H9 (cell line): Measurements from ENCODE around the gene ZFYVE28. TPM values are rescaled to one million over a fixed set of nuclear protein-coding genes. Genes with fewer than 3 reads are reported as not detected.

ENCODE experiments used
- DNase-seq: peaks from one replicate; pipeline ENCODE4 v3.0.0-alpha.2; 2017
- H2AFZ ChIP-seq: one replicate; pipeline ENCODE4 v1.6.1; 2013; ENCODE audit warnings: mild to moderate bottlenecking, low read length, control low read depth, moderate library complexity
- H2AK5ac ChIP-seq: 2 replicates; pipeline ENCODE4 v1.6.1; 2013; ENCODE audit warnings: low read length, control low read depth, mixed read lengths; ENCODE audit not compliant: insufficient read length
- H2BK120ac ChIP-seq: one replicate; pipeline ENCODE4 v1.6.1; 2013; ENCODE audit warnings: low read depth, mild to moderate bottlenecking, low read length, control low read depth, inconsistent platforms; ENCODE audit not compliant: poor library complexity, severe bottlenecking
- H2BK12ac ChIP-seq: 2 replicates; pipeline ENCODE4 v1.6.1; 2013; ENCODE audit warnings: low read length, control low read depth, mixed read lengths, low read depth; ENCODE audit not compliant: insufficient read length
- H2BK15ac ChIP-seq: 2 replicates; pipeline ENCODE4 v1.6.1; 2013; ENCODE audit warnings: low read depth, low read length, control low read depth
- H2BK20ac ChIP-seq: one replicate; pipeline ENCODE4 v1.6.1; 2013; ENCODE audit warnings: low read depth, mild to moderate bottlenecking, low read length, control low read depth, inconsistent platforms; ENCODE audit not compliant: poor library complexity, severe bottlenecking
- H2BK5ac ChIP-seq: 2 replicates; pipeline ENCODE4 v1.6.1; 2013; ENCODE audit warnings: low read length, control low read depth, mixed read lengths; ENCODE audit not compliant: insufficient read length
- H3K14ac ChIP-seq: 2 replicates; pipeline ENCODE4 v1.6.1; 2013; ENCODE audit warnings: low read length, control low read depth; ENCODE audit not compliant: insufficient read depth
- H3K18ac ChIP-seq: 2 replicates; pipeline ENCODE4 v1.6.1; 2013; ENCODE audit warnings: low read depth, mild to moderate bottlenecking, mixed read lengths, low read length, control low read depth; ENCODE audit not compliant: insufficient read length
- H3K23ac ChIP-seq: 2 replicates; pipeline ENCODE4 v1.6.1; 2013; ENCODE audit warnings: low read length, control low read depth, mixed read lengths, low read depth; ENCODE audit not compliant: insufficient read length
- H3K23me2 ChIP-seq: 2 replicates; pipeline ENCODE4 v1.6.1; 2013; ENCODE audit warnings: low read depth, mild to moderate bottlenecking, mixed read lengths, low read length, control low read depth; ENCODE audit not compliant: insufficient read length, poor library complexity, severe bottlenecking
- H3K27ac ChIP-seq: 2 replicates; pipeline ENCODE4 v1.5.1; 2013; ENCODE audit warnings: low read length, control low read depth, mixed read lengths, low read depth; ENCODE audit not compliant: insufficient read length
- H3K27me3 ChIP-seq: 2 replicates; pipeline ENCODE4 v1.6.1; 2013; ENCODE audit warnings: low read length, control low read depth, inconsistent platforms; ENCODE audit not compliant: insufficient read depth
- H3K4ac ChIP-seq: 2 replicates; pipeline ENCODE4 v1.6.1; 2013; ENCODE audit warnings: low read depth, mild to moderate bottlenecking, control low read depth, inconsistent platforms, low read length, moderate library complexity
- H3K4me1 ChIP-seq: 2 replicates; pipeline ENCODE4 v1.6.1; 2013; ENCODE audit warnings: low read length, control low read depth, inconsistent platforms; ENCODE audit not compliant: insufficient read depth
- H3K4me2 ChIP-seq: 2 replicates; pipeline ENCODE4 v1.6.1; 2013; ENCODE audit warnings: low read length, control low read depth, mixed read lengths; ENCODE audit not compliant: insufficient read length, insufficient read depth
- H3K56ac ChIP-seq: 2 replicates; pipeline ENCODE4 v1.6.1; 2013; ENCODE audit warnings: low read depth, mild to moderate bottlenecking, mixed read lengths, low read length, control low read depth; ENCODE audit not compliant: insufficient read length
- H3K79me1 ChIP-seq: 2 replicates; pipeline ENCODE4 v1.6.1; 2013; ENCODE audit warnings: low read depth, mild to moderate bottlenecking, moderate library complexity, low read length, control low read depth, inconsistent platforms; ENCODE audit not compliant: insufficient read depth, poor library complexity, severe bottlenecking
- H3K79me2 ChIP-seq: 2 replicates; pipeline ENCODE4 v1.6.1; 2013; ENCODE audit warnings: low read length, control low read depth, inconsistent platforms; ENCODE audit not compliant: insufficient read depth
- H3K9ac ChIP-seq: 2 replicates; pipeline ENCODE4 v1.6.1; 2013; ENCODE audit warnings: low read length, control low read depth, mixed read lengths; ENCODE audit not compliant: insufficient read length; ENCODE audit errors: extremely low read depth
- H3K9me3 ChIP-seq: one replicate; pipeline ENCODE4 v1.6.1; 2013; ENCODE audit warnings: low read depth, low read length, inconsistent platforms; ENCODE audit not compliant: control insufficient read depth
- H3T11ph ChIP-seq: one replicate; pipeline ENCODE4 v1.6.1; 2013; ENCODE audit warnings: mild to moderate bottlenecking, low read length, control low read depth, inconsistent platforms
- H4K20me1 ChIP-seq: one replicate; pipeline ENCODE4 v1.6.1; 2013; ENCODE audit not compliant: control insufficient read depth, insufficient read length, insufficient read depth
- H4K5ac ChIP-seq: 2 replicates; pipeline ENCODE4 v1.6.1; 2013; ENCODE audit warnings: low read depth, mild to moderate bottlenecking, mixed read lengths, low read length, control low read depth; ENCODE audit not compliant: insufficient read length
- H4K8ac ChIP-seq: replicated peaks from 2 replicates; pipeline ENCODE4 v1.6.1; 2013; ENCODE audit warnings: low read length, control low read depth, mixed read lengths, low read depth; ENCODE audit not compliant: insufficient read length
- H4K91ac ChIP-seq: 2 replicates; pipeline ENCODE4 v1.6.1; 2013; ENCODE audit warnings: low read depth, mild to moderate bottlenecking, moderate library complexity, mixed read lengths, low read length, control low read depth; ENCODE audit not compliant: insufficient read length
- H3K27ac Mint-ChIP-seq, 3 experiments: 2 replicates in 2 of 3; 3 replicates in 1 of 3; pipeline ENCODE4 v1.8.0; 2020 to 2021; ENCODE audit warnings: mixed read lengths in 3 of 3, mild to moderate bottlenecking in 1 of 3, moderate library complexity in 1 of 3
- H3K27me3 Mint-ChIP-seq: 2 replicates; pipeline ENCODE4 v1.8.0; 2021; ENCODE audit warnings: low read depth, mild to moderate bottlenecking, moderate library complexity, mixed read lengths
- H3K36me3 Mint-ChIP-seq, 3 experiments: 2 replicates in 2 of 3; 3 replicates in 1 of 3; pipeline ENCODE4 v1.8.0; 2020 to 2021; ENCODE audit warnings: low read depth in 3 of 3, mixed read lengths in 3 of 3; ENCODE audit not compliant: insufficient read depth in 1 of 3
- H3K4me1 Mint-ChIP-seq, 2 experiments: 2 replicates each; pipeline ENCODE4 v1.8.0; 2020; ENCODE audit warnings: mixed read lengths in 2 of 2
- H3K4me3 Mint-ChIP-seq, 2 experiments: 2 replicates in 1 of 2; 3 replicates in 1 of 2; pipeline ENCODE4 v1.8.0; 2020 to 2021; ENCODE audit warnings: mild to moderate bottlenecking in 2 of 2, mixed read lengths in 2 of 2, moderate library complexity in 1 of 2
- H3K9me3 Mint-ChIP-seq, 2 experiments: 2 replicates in 1 of 2; 3 replicates in 1 of 2; pipeline ENCODE4 v1.8.0; 2020; ENCODE audit warnings: mild to moderate bottlenecking in 2 of 2, mixed read lengths in 2 of 2, moderate library complexity in 1 of 2
- WGBS: extraction: QIAGEN DNeasy Blood & Tissue Kit; methylation state at CpG from one replicate; pipeline ENCODE4 v1.1.7; 2013; ENCODE audit warnings: missing lambda C conversion rate, low lambda C conversion rate, mixed read lengths; ENCODE audit not compliant: insufficient read length; ENCODE audit errors: extremely low coverage; 5-methylcytosine and 5-hydroxymethylcytosine counted together
- total RNA-seq: library from RNA; stranded (reverse); gene quantifications from 2 replicates; pipeline ENCODE4 v1.2.1, GENCODE V29; 2021
- TF ChIP-seq, protein P1 (sequence below): fragments of 200-600 bp; sonication (generic); conservative IDR thresholded peaks from 3 replicates; pipeline ENCODE4 v1.8.0; 2021; ENCODE audit warnings: antibody characterized with exemption, mild to moderate bottlenecking

ZFYVE28 gene
- total RNA-seq, 1 experiment from 2014 or later = 0.98 TPM

GRCh38 chr4:2367626-2368025, 50.8 kb downstream of the ZFYVE28 start:
- WGBS = no CpG with 5 or more reads among the region's 7 CpGs

More at GRCh38 chr4:2367626-2368025, 50.8 kb downstream of the ZFYVE28 start:
- H3K27me3 Mint-ChIP-seq = peaks cover 6% of the 10 kb centered on the region
- H3K27ac ChIP-seq = no peak overlapping the region
- no peak for DNase-seq
- H3K23me2 ChIP-seq = no peaks in the 10 kb centered on the region
- H3K56ac ChIP-seq = no peak overlapping the region
- H2BK12ac ChIP-seq = no peak overlapping the region
- no peaks in the 10 kb centered on the region for H3K79me2 ChIP-seq
- no peak overlapping the region for H3K4me2 ChIP-seq
- no peak overlapping the region for H4K5ac ChIP-seq
- H3K18ac ChIP-seq = no peak overlapping the region
- no peaks in the 10 kb centered on the region for H3K79me1 ChIP-seq
- no peak overlapping the region for H3T11ph ChIP-seq
- no peak overlapping the region for H2BK5ac ChIP-seq
- H3K9me3 Mint-ChIP-seq = peaks cover 2 to 4% of the 10 kb centered on the region in 2 experiments; a peak in 2 of 5 replicates
- H3K23ac ChIP-seq = no peak overlapping the region
- TF ChIP-seq, protein P1, sequence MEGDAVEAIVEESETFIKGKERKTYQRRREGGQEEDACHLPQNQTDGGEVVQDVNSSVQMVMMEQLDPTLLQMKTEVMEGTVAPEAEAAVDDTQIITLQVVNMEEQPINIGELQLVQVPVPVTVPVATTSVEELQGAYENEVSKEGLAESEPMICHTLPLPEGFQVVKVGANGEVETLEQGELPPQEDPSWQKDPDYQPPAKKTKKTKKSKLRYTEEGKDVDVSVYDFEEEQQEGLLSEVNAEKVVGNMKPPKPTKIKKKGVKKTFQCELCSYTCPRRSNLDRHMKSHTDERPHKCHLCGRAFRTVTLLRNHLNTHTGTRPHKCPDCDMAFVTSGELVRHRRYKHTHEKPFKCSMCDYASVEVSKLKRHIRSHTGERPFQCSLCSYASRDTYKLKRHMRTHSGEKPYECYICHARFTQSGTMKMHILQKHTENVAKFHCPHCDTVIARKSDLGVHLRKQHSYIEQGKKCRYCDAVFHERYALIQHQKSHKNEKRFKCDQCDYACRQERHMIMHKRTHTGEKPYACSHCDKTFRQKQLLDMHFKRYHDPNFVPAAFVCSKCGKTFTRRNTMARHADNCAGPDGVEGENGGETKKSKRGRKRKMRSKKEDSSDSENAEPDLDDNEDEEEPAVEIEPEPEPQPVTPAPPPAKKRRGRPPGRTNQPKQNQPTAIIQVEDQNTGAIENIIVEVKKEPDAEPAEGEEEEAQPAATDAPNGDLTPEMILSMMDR = no peak
- no peaks in the 10 kb centered on the region for H3K4me1 ChIP-seq
- no peak overlapping the region for H2BK15ac ChIP-seq
- H4K91ac ChIP-seq = no peak overlapping the region
- no peak overlapping the region for H2BK20ac ChIP-seq
- no peak overlapping the region for H3K27ac Mint-ChIP-seq
- no peak overlapping the region for H4K8ac ChIP-seq
- H3K14ac ChIP-seq = no peak overlapping the region
- no peak overlapping the region for H2AFZ ChIP-seq
- H3K4me1 Mint-ChIP-seq = 0 out of 4 replicates have a peak, but pooled peaks cover 0 to 5% of the 10 kb centered on the region in 2 experiments
- no peaks in the 10 kb centered on the region for H4K20me1 ChIP-seq
- H3K9me3 ChIP-seq = no peaks in the 10 kb centered on the region
- no peak overlapping the region for H3K4ac ChIP-seq
- no peak overlapping the region for H2BK120ac ChIP-seq
- no peak overlapping the region for H3K4me3 Mint-ChIP-seq
- H2AK5ac ChIP-seq = no peak overlapping the region
- no peaks in the 10 kb centered on the region for H3K27me3 ChIP-seq
- H3K36me3 Mint-ChIP-seq = no peaks in the 10 kb centered on the region; a peak in 3 of 7 replicates
- H3K9ac ChIP-seq = no peak overlapping the region
